ENCODE data around the gene CCNG2.

DNA sequence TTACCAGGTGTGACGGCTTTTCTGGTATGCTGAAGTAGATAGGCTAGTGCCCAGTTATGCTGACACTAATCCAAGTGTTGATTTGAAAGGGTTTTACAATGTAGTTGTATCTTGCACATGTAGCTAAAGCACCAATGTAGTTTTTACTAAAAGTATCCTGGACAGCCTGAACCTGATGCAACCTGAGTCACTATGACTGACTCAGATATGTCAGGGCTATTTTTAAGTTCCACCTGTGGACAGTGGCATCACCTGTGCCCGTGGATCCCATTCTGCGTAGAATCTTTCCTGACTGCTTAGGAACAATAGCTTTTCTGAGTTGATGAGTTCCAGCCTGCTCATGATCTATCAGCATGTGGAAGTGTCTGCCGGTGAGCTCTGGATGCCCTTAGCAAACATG lies 58.1 kb downstream of the CCNG2 start:
- TF ChIP-seq FOXM1 (IDR thresholded peaks at IDR 0.05; ENCODE audit: borderline replicate concordance, low read depth) (no peak), EGR1 (IDR thresholded peaks at IDR 0.05) (no peak), EP300 (IDR thresholded peaks at IDR 0.05; ENCODE audit: borderline replicate concordance) (no peak), NFIC (IDR thresholded peaks at IDR 0.05) (no peak), CREB1 (IDR thresholded peaks at IDR 0.05; ENCODE audit: low read depth) (no peak), RAD21 (IDR thresholded peaks at IDR 0.05; ENCODE audit: low read depth) (no peak), YY1 (IDR thresholded peaks at IDR 0.05; ENCODE audit: low read depth) (no peak), TAF1 (IDR thresholded peaks at IDR 0.05; ENCODE audit: low read depth) (no peak), TEAD4 (IDR thresholded peaks at IDR 0.05) (no peak), CEBPB (IDR thresholded peaks at IDR 0.05) (no peak), TCF12 (IDR thresholded peaks at IDR 0.05; ENCODE audit: low read depth) (no peak)
- TF ChIP-seq, protein P1, sequence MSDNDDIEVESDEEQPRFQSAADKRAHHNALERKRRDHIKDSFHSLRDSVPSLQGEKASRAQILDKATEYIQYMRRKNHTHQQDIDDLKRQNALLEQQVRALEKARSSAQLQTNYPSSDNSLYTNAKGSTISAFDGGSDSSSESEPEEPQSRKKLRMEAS (IDR thresholded peaks at IDR 0.05) = no peak
- TF ChIP-seq, protein P2, sequence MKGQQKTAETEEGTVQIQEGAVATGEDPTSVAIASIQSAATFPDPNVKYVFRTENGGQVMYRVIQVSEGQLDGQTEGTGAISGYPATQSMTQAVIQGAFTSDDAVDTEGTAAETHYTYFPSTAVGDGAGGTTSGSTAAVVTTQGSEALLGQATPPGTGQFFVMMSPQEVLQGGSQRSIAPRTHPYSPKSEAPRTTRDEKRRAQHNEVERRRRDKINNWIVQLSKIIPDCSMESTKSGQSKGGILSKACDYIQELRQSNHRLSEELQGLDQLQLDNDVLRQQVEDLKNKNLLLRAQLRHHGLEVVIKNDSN (IDR thresholded peaks at IDR 0.05) = no peak
- TF ChIP-seq, protein P3, sequence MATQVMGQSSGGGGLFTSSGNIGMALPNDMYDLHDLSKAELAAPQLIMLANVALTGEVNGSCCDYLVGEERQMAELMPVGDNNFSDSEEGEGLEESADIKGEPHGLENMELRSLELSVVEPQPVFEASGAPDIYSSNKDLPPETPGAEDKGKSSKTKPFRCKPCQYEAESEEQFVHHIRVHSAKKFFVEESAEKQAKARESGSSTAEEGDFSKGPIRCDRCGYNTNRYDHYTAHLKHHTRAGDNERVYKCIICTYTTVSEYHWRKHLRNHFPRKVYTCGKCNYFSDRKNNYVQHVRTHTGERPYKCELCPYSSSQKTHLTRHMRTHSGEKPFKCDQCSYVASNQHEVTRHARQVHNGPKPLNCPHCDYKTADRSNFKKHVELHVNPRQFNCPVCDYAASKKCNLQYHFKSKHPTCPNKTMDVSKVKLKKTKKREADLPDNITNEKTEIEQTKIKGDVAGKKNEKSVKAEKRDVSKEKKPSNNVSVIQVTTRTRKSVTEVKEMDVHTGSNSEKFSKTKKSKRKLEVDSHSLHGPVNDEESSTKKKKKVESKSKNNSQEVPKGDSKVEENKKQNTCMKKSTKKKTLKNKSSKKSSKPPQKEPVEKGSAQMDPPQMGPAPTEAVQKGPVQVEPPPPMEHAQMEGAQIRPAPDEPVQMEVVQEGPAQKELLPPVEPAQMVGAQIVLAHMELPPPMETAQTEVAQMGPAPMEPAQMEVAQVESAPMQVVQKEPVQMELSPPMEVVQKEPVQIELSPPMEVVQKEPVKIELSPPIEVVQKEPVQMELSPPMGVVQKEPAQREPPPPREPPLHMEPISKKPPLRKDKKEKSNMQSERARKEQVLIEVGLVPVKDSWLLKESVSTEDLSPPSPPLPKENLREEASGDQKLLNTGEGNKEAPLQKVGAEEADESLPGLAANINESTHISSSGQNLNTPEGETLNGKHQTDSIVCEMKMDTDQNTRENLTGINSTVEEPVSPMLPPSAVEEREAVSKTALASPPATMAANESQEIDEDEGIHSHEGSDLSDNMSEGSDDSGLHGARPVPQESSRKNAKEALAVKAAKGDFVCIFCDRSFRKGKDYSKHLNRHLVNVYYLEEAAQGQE (IDR thresholded peaks at IDR 0.05; ENCODE audit: low read depth) = no peak

Data from Ishikawa (cell line).